Measurements from ENCODE around the gene DEXI. TPM values are rescaled to one million over a fixed set of nuclear protein-coding genes. Genes with fewer than 3 reads are reported as not detected.

The DEXI gene
- polyA plus RNA-seq, 3 donors = 4.9 to 10.8 (median 6.8) TPM

DNA sequence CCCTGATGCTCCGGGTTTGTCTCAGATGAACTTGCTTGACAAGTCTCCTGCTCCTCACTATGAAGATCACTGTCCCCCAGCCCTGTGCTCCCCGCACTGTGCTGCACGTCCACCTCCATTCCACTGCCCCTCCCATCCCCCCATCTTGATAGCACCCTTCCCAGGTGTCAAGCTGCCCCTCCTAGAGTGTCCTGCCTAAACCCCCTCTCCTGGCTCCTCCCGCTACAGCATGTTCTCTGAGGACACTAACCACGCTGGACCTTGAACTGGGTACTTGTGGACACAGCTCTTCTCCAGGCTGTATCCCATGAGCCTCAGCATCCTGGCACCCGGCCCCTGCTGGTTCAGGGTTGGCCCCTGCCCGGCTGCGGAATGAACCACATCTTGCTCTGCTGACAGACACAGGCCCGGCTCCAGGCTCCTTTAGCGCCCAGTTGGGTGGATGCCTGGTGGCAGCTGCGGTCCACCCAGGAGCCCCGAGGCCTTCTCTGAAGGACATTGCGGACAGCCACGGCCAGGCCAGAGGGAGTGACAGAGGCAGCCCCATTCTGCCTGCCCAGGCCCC lies 18.5 kb downstream of the DEXI start:
- H2AFZ ChIP-seq (ENCODE audit: insufficient read depth, low read depth, low read length, poor library complexity, severe bottlenecking) = no peak overlapping the region
- intact Hi-C loops (cut with micrococcal nuclease) = loop anchor here in 1 of 2 donors (5.0 kb wide), 1 partner anchor 406 kb away; no protein-coding TSS in a partner anchor
- no peak overlapping the region for H3K4me2 ChIP-seq (replicated peaks; ENCODE audit: extremely low read depth, low read length, poor library complexity, severe bottlenecking)
- peaks cover 10% of the 10 kb centered on the region for H3K4me1 Mint-ChIP-seq
- H3K36me3 Mint-ChIP-seq = peaks cover 79 to 99% of the 10 kb centered on the region in 2 donors
- no peaks in the 10 kb centered on the region for H3K9me3 ChIP-seq (replicated peaks in 1 of 2; ENCODE audit: control insufficient read depth in 1 of 2, insufficient read depth in 1 of 2, low read length in 2 of 2)
- H3K36me3 ChIP-seq (replicated peaks in 1 of 2; ENCODE audit: control insufficient read depth in 1 of 2, insufficient read depth in 2 of 2, low read length in 2 of 2) = peaks cover 89 to 100% of the 10 kb centered on the region in 2 donors
- peaks cover 0 to 2% (median 0%) of the 10 kb centered on the region in 7 donors for H3K9me3 Mint-ChIP-seq
- H3K4me3 ChIP-seq (replicated peaks in 1 of 3; ENCODE audit: low read depth in 2 of 3, low read length in 3 of 3) = no peak overlapping the region
- no peak overlapping the region for H3K27ac ChIP-seq (ENCODE audit: low read depth in 1 of 2, low read length in 2 of 2)
- no peaks in the 10 kb centered on the region for H3K27me3 ChIP-seq (ENCODE audit: control insufficient read depth in 2 of 2, insufficient read depth in 2 of 2, low read length in 2 of 2)
- WGBS (ENCODE audit: insufficient coverage) = 96% methylated on average over 14 of the region's 14 CpGs
- no peak overlapping the region for H3K9ac ChIP-seq (ENCODE audit: insufficient read depth, low read length, poor library complexity, severe bottlenecking)
- peaks cover 0 to 3% (median 0%) of the 10 kb centered on the region in 3 donors for H3K27me3 Mint-ChIP-seq (ENCODE audit: low read depth in 3 of 3)
- H4K20me1 ChIP-seq (ENCODE audit: insufficient read depth, low read length) = peaks cover 99% of the 10 kb centered on the region
- H3K4me3 Mint-ChIP-seq = no peak overlapping the region
- no peaks in the 10 kb centered on the region for H3K79me2 ChIP-seq (ENCODE audit: insufficient read depth, low read length)
- H3K27ac Mint-ChIP-seq = peak overlapping the region in 3 of 7 donors; percentile 32 to 74 (median 51)
- TF ChIP-seq, protein P1, sequence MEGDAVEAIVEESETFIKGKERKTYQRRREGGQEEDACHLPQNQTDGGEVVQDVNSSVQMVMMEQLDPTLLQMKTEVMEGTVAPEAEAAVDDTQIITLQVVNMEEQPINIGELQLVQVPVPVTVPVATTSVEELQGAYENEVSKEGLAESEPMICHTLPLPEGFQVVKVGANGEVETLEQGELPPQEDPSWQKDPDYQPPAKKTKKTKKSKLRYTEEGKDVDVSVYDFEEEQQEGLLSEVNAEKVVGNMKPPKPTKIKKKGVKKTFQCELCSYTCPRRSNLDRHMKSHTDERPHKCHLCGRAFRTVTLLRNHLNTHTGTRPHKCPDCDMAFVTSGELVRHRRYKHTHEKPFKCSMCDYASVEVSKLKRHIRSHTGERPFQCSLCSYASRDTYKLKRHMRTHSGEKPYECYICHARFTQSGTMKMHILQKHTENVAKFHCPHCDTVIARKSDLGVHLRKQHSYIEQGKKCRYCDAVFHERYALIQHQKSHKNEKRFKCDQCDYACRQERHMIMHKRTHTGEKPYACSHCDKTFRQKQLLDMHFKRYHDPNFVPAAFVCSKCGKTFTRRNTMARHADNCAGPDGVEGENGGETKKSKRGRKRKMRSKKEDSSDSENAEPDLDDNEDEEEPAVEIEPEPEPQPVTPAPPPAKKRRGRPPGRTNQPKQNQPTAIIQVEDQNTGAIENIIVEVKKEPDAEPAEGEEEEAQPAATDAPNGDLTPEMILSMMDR (IDR thresholded peaks at IDR 0.05) = no peak
- H3K4me1 ChIP-seq (ENCODE audit: control insufficient read depth in 1 of 2, insufficient read depth in 2 of 2, low read length in 2 of 2) = peaks cover 4 to 7% of the 10 kb centered on the region in 2 donors
- no peak for DNase-seq

DNA sequence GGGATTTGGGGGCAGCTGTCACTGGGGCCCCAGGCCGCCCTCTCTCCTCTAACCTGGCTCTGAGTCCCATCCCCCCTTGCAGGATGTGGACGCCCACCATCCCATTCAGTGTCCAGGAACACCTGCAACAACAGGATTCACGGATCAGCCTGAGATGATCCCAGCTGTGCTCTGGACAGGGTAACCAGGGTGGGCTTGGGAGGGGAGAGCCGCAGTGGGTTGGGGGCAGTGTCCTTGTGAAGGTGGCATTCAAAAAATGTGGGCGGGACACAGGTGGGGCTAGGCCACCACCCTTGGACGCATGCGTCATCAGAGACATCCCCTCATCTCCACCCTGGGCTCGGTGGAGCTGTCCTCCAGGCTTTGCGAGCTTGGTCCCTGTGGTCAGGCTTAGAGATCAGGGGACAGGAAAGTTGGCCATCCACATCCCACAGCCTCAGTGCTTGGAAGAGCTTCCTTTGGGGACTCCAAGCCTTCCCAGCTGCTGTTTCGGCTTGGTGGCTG lies 19.1 kb downstream of the DEXI start:
- peaks cover 82 to 99% of the 10 kb centered on the region in 2 donors for H3K36me3 Mint-ChIP-seq
- peak overlapping the region in 2 of 7 donors; percentile 51 to 66 for H3K27ac Mint-ChIP-seq
- DNase-seq = no peak
- peaks cover 9 to 12% of the 10 kb centered on the region in 2 donors for H3K4me1 ChIP-seq (ENCODE audit: control insufficient read depth in 1 of 2, insufficient read depth in 2 of 2, low read length in 2 of 2)
- peaks cover 0 to 2% (median 0%) of the 10 kb centered on the region in 7 donors for H3K9me3 Mint-ChIP-seq
- H3K4me3 ChIP-seq (replicated peaks in 1 of 3; ENCODE audit: low read depth in 2 of 3, low read length in 3 of 3) = no peak overlapping the region
- H3K4me2 ChIP-seq (replicated peaks; ENCODE audit: extremely low read depth, low read length, poor library complexity, severe bottlenecking) = no peak overlapping the region
- H3K27me3 ChIP-seq (ENCODE audit: control insufficient read depth in 2 of 2, insufficient read depth in 2 of 2, low read length in 2 of 2) = no peaks in the 10 kb centered on the region
- peaks cover 15% of the 10 kb centered on the region for H3K4me1 Mint-ChIP-seq
- H3K79me2 ChIP-seq (ENCODE audit: insufficient read depth, low read length) = no peaks in the 10 kb centered on the region
- H3K9me3 ChIP-seq (replicated peaks in 1 of 2; ENCODE audit: control insufficient read depth in 1 of 2, insufficient read depth in 1 of 2, low read length in 2 of 2) = no peaks in the 10 kb centered on the region
- H4K20me1 ChIP-seq (ENCODE audit: insufficient read depth, low read length) = peaks cover 99% of the 10 kb centered on the region
- WGBS (ENCODE audit: insufficient coverage) = 97% methylated on average over 4 of the region's 10 CpGs
- H3K36me3 ChIP-seq (replicated peaks in 1 of 2; ENCODE audit: control insufficient read depth in 1 of 2, insufficient read depth in 2 of 2, low read length in 2 of 2) = peaks cover 92 to 100% of the 10 kb centered on the region in 2 donors
- no peak overlapping the region for H3K27ac ChIP-seq (ENCODE audit: low read depth in 1 of 2, low read length in 2 of 2)
- TF ChIP-seq, protein P1 (IDR thresholded peaks at IDR 0.05) = no peak
- H3K4me3 Mint-ChIP-seq = no peak overlapping the region
- peaks cover 0 to 2% (median 0%) of the 10 kb centered on the region in 3 donors for H3K27me3 Mint-ChIP-seq (ENCODE audit: low read depth in 3 of 3)
- intact Hi-C loops (cut with micrococcal nuclease) = loop anchor here in 1 of 2 donors (5.0 kb wide), 1 partner anchor 406 kb away; no protein-coding TSS in a partner anchor
- no peak overlapping the region for H2AFZ ChIP-seq (ENCODE audit: insufficient read depth, low read depth, low read length, poor library complexity, severe bottlenecking)
- H3K9ac ChIP-seq (ENCODE audit: insufficient read depth, low read length, poor library complexity, severe bottlenecking) = no peak overlapping the region

All from CD14-positive monocyte (primary cell).